Astrocyte of the hippocampus (primary cell): ENCODE measurements around the gene OTC.

ENCODE experiments used
- DNase-seq: peaks from one replicate; pipeline ENCODE4 v3.0.0; 2011; ENCODE audit warnings: low read depth, low spot score

The OTC gene

GRCh38 chrX:38352362-38352761, at the start of gene OTC:
Gene OTC, plus strand, starts transcription at chrX:38352604. Its CDS starts 93 bp downstream, at chrX:38352697.
- DNase-seq = no peak

DNA sequence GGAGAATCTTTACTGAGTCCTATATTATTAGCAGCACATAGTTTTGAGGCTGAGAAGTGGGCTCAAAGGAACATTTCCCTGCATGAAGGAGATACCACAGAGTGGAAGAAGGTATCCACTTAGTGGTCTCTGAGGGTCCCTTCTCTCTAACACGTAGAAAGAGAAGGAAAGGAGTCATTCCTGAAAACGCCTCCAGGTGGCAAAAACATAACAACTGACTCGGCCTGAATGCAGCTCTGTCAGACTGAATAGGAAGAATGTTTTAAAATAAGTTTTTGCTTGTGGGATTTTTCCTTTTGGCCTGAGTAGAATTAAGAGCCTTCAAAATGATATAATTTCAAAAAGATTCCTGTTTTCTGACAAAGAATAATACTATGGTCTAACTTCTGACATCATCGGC, 48.4 kb upstream of the OTC start:
- peak; percentile 33 for DNase-seq

DNA sequence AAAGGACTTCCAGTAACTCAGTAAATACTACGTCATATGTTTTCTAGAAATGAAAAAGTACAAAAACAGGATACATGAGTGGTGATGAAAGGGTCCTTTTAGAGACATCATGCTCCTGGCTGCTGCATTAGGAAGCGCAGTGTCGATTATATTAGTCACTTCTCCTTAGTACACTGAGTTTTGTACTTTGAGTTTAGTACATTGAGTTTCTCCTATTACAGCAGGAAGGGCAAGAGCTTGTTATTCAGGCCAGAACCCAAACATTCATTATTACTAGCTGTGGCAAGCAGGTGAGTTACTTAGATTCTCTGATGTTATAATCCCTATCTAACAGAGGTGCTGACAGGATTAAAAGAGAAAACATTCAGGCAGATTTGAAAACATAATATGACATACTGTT, 46.4 kb upstream of the OTC start:
- no peak for DNase-seq

- no peak for DNase-seq
These were observed 40.7 kb upstream of the OTC start for GRCh38 chrX:38311743-38312142.

DNA sequence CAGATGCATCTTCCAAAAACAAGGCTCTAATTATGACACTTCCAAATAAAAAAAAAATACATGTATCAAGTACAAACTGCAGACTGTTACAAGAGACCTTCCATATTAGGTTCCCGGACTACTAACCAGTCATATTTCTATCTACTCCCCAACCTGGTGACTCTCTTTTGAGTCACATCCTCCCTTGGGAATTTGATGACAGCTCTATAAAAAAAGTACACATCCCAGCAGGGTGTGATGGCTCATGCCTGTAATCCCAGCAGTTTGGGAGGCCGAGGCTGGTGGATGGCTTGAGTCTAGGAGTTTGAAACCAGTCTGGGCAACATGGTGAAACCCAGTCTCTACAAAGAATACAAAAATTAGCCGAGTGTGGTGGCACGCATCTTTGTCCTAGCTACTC, 40.0 kb upstream of the OTC start:
- peak; percentile 10 for DNase-seq

DNA sequence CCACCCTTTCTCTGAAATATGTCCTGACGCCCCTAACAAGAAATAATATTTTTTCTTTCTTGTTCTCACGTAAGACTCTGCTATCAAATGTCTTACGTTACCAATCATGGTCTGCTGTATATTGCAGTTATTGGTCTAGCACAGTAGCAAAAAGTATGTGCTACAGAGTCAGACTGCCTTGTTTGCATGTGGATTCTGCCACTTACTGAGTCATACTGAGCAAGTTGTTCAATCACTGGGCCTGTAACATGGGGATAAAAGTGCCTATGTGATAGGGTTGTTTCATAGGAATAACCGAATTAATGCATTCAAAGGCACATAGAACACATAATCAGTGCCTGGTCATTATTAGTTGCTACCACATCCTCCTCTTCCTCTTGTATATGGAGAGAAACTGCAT, 39.2 kb upstream of the OTC start:
- no peak for DNase-seq

- DNase-seq = no peak
These were observed 37.2 kb upstream of the OTC start for GRCh38 chrX:38315186-38315585.

- DNase-seq = no peak
These were observed 34.2 kb upstream of the OTC start for GRCh38 chrX:38318196-38318595.

- no peak for DNase-seq
These were observed 33.8 kb upstream of the OTC start for GRCh38 chrX:38318606-38319005.

DNA sequence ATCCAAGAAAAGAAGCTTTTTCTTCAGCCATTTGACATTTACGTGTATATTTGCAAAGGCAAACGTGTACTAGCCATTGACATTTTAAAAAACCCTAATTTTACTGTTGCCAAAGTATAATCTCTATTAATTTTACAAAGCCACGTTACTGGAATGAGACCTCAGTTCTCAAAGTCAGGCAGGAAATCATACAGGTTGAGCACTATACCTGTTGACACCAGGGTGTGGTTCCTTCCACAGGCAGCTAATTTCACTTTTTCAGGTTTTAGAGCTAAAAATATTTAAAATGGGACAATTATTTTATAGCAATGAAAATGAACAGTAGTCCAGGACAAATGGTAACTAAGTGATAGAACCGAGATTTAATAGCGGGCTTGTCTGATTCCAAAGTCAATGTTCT, 31.6 kb upstream of the OTC start:
- no peak for DNase-seq

DNA sequence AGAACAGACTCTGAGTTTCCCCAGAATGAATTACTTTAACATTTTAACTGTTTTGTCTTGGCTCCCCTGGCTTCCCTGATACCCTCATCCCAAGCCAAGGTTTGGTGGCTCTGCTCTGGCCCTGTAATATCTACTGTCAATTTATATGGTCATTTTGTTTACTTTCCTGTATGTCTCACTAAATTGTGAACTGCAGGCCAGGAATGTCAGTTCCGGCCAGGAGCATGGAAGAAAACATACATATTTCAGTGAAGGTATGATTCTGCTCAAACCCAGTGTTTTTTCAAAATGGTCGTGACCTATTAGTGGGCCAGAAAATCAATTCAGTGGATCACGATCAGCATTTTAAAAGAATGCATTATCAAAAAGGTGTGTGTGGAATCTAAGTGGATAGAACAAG, 26.3 kb upstream of the OTC start:
- peak; percentile 6 for DNase-seq

GRCh38 chrX:38327007-38327774, 25.2 kb upstream of the OTC start, which contains the start of gene RPGR:
Gene RPGR, minus strand, starts transcription at chrX:38327509. Its CDS starts 142 bp downstream, at chrX:38327367.
- DNase-seq = peak; percentile 95

- DNase-seq = no peak
These were observed 24.7 kb upstream of the OTC start for GRCh38 chrX:38327775-38328081.

DNA sequence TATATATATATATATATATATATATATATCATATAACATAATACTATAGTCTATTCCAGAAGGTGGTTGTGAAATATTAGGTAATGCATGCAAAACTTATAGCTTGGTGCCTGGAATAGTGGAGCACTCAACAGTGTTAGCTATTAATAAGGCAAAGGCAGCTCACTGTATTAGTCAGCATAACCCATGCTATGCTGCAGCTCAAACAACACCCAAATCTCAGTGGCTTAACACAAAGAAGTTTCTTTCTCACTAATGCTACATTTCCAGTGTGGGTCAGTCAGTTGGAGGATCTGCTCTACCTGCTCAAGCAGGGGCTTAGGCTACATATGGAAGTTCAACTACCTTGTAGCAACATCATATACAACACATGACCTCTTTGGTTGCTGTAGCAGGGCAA, 19.9 kb upstream of the OTC start:
- DNase-seq = no peak

DNA sequence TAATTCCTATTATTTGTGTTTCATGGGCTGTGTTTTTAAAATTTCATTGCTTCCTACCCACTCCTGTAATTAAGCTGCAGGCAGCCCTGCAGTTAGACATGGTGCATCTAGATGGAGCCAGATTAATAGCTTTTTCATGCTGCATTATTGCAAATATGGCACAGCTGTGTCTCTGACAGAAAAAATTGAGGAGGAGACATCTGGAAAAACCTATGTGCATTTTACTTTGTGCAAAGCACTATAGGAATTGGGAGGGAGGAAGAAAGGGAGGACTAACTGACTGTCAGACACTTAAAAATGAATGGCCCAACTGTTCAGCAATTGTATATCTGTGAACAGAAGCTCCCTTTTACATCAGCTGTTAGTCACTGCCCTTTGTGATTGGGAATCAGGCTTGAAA, 17.0 kb upstream of the OTC start:
- no peak for DNase-seq

DNA sequence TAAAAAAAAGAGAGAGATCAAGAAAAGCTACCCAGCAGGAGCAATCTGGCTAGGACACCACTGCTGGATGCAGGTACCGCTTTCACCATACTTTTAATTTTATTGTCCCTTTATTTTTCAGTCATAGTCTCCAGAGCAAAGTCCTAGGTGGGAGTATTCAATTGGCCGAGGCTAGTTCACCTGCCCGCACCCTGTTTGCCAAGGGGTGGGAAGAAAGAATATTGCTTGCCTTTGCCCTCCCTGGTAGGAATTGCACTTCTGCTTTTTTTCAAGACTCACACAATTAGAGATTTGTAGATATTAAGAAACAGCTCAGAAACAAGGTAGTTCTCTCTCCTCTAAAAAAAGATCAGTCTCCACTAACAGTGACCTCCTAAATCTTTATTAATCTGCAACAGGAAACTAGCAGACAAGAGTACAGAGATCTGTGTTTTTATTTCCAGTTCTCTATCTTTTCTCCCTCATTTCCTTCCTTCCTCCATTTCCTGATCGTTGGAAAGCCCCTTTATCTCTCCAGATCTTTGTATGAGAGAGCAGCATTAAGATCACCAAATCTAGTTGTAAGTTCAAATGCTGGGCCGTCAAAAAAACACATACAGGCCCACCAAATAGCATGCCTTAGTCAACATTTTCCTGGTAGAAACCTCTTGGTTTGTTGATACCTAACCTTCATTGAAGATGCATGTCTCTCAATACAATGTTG, 15.7 kb upstream of the OTC start:
- no peak for DNase-seq

DNA sequence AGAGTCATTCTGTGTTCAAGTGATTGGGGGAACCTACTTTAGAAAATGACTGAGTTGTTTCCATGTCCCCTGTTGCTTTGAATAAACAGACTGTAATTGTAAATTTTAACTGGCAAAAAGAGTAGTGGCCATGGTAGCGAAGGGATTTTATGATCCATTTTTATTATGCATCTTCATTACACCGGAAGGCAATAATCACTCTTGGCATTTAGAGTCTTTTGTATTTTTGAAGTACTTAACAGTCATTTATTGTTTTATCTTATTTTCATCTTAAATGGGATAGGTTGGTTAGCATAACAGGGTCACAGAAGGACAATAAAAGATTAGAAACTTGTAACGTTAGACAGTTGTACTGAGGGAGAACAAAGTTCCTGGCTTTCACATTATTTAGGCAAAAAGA, 11.0 kb upstream of the OTC start:
- no peak for DNase-seq

GRCh38 chrX:38342853-38343778, 9.3 kb upstream of the OTC start:
- no peak for DNase-seq

DNA sequence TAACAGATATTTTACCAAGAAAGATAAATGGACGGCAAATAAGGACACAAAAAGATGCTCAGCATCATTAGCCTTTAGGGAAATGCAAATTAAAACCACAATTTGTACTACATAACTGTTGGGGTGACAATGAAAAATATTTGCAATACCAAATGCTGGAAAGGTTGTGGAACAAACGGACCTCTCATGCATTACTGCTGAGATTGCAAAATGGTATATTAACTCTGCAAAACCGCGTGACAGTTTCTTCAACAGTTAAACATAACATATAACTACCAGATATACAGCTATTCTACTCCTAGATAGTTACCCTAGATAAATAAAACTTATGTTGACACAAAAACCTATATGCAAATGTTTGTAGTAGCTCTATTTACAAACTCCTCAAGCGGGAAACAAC, 6.3 kb upstream of the OTC start:
- DNase-seq = no peak

DNA sequence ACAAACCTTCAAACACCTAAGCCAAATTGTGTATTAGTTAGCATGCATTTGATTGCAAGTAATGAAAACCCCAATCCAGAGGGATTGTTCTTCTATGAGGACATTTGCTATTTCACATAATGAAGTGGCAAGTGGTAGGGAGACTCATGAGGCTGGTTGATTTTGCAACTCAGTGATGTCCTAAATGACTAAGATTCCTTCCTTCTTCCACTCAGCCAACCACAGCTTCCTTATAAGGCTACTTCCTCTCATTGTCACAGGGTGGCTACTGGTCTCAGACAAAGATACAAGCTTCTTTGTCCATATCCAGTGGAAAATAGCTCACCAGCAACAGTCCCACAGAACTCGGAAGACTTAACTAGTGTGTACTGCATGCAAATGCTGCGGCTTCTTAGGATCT, 5.3 kb upstream of the OTC start:
- DNase-seq = peak; percentile 41

DNA sequence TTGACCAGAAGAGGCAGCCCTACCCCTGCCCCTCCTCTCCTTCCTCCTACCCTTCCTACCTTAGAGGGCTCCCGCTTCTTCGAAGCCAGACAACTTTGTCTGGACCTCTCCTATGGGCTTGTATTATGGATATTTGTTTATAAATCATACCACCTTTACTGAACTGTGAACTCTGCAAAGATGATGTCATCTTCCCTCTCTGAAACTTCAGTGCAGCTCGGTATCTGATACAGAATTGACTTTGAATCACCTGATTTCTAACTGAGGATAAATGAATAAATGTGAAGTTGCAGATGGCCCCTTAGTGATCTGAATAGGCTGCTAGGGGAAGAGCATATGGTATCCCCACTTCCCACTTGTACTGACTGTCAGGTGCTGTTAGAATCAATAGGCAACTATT, 1.1 kb upstream of the OTC start:
- DNase-seq = no peak

- no peak for DNase-seq
These were observed 4.0 kb downstream of the OTC start for GRCh38 chrX:38356401-38356800.
